Measurements from ENCODE around the gene SNX9. TPM values are rescaled to one million over a fixed set of nuclear protein-coding genes. Genes with fewer than 3 reads are reported as not detected.

The SNX9 gene
- total RNA-seq, 1 donor from 2014 or later = 67.3 TPM

DNA sequence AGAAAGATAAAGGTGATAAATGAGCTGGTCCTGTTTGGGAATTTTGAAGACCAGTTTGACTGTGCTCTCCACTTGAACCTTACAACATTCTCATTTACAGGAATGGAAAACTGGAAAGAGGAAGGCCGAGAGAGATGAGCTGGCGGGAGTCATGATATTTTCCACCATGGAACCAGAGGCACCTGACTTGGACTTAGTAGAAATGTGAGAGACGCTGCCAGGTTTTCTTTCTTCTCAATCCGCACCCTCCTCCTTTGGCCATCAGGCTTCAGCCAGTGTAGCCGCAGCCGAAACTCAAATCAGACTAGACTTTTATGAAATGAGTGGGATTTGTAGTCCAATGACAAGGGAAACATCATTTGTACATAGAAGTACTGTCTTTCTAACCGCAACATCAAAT lies 104.0 kb downstream of the SNX9 start:
- no peak for DNase-seq (ENCODE audit: low read depth)
- Histone ChIP-seq H3K36me3 (ENCODE audit: control insufficient read depth, insufficient read depth, low read length) (peaks cover 1% of the 10 kb centered on the region), H3K4me3 (ENCODE audit: low read depth, low read length) (no peak overlapping the region), H3K27me3 (ENCODE audit: control insufficient read depth, insufficient read depth, low read length) (no peaks in the 10 kb centered on the region)
- TF ChIP-seq, protein P1, sequence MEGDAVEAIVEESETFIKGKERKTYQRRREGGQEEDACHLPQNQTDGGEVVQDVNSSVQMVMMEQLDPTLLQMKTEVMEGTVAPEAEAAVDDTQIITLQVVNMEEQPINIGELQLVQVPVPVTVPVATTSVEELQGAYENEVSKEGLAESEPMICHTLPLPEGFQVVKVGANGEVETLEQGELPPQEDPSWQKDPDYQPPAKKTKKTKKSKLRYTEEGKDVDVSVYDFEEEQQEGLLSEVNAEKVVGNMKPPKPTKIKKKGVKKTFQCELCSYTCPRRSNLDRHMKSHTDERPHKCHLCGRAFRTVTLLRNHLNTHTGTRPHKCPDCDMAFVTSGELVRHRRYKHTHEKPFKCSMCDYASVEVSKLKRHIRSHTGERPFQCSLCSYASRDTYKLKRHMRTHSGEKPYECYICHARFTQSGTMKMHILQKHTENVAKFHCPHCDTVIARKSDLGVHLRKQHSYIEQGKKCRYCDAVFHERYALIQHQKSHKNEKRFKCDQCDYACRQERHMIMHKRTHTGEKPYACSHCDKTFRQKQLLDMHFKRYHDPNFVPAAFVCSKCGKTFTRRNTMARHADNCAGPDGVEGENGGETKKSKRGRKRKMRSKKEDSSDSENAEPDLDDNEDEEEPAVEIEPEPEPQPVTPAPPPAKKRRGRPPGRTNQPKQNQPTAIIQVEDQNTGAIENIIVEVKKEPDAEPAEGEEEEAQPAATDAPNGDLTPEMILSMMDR (IDR thresholded peaks at IDR 0.05; ENCODE audit: insufficient read depth, low read length, poor library complexity, severe bottlenecking) = no peak

DNA sequence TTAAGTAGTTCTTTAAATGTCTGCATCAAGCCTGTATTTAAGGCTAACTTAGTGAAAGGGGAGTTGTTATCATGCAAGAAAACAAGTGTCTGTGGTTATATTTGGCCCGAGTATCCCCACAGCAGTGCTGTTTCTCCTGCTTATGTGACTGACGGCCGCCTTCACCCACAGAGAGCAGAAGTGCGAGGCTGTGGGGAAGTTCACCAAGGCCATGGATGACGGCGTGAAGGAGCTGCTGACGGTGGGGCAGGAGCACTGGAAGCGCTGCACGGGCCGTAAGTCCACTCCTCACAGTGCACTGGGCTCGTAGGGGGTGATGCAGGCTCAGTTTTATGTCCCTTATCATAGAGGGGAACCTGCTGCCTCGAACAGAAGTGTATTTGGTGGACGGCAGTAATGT lies 105.4 kb downstream of the SNX9 start:
- TF ChIP-seq, protein P1 (IDR thresholded peaks at IDR 0.05; ENCODE audit: insufficient read depth, low read length, poor library complexity, severe bottlenecking) = no peak
- DNase-seq (ENCODE audit: low read depth) = no peak
- no peak overlapping the region for H3K4me3 ChIP-seq (ENCODE audit: low read depth, low read length)
- peaks cover 1% of the 10 kb centered on the region for H3K36me3 ChIP-seq (ENCODE audit: control insufficient read depth, insufficient read depth, low read length)
- no peaks in the 10 kb centered on the region for H3K27me3 ChIP-seq (ENCODE audit: control insufficient read depth, insufficient read depth, low read length)

DNA sequence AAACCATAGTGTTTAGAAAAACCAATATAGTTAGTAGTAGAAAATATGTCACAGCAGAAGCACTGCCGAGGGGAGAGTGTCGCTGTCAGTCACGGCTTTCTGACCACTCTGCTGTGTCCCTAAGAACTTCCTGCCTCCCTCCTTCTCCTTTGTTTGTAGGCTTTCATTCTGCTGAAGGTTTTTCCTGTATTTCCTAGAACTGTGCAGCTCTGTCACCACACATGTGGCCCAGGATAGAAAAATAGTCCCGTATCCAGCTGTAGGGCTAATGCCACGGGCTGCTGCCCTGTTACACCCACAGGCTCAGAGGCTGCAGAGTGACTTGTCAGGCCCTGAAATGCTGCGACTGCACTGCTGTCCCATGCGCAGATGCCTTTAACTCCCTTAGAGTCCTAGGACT lies 106.0 kb downstream of the SNX9 start:
- TF ChIP-seq, protein P1 (IDR thresholded peaks at IDR 0.05; ENCODE audit: insufficient read depth, low read length, poor library complexity, severe bottlenecking) = no peak
- H3K4me3 ChIP-seq (ENCODE audit: low read depth, low read length) = no peak overlapping the region
- no peaks in the 10 kb centered on the region for H3K27me3 ChIP-seq (ENCODE audit: control insufficient read depth, insufficient read depth, low read length)
- no peak for DNase-seq (ENCODE audit: low read depth)
- H3K36me3 ChIP-seq (ENCODE audit: control insufficient read depth, insufficient read depth, low read length) = peaks cover 1% of the 10 kb centered on the region

DNA sequence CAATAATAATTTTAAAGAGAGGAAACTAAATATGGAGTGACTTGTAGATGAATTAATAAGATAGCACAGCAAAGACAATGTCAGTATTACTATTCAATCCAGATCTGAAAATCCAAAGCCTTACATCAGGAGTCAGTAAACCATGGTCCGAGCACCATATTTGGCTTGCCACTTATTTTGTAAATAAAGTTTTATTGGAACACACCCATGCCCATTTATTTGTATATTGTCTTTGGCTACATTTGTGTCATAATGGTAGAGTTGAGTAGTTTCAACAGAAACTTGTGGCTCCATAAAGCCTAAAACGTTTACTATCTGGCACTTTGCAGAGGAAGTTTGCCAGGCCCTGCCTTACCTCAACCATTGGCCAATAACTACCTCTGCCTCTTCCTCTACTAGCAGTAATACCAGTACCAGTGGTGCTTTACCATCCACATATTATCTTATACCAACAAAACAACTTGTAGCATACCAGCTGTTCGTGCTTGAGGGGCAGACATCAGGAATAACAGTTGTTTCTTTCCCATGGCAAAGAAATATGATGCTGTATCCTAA lies 106.8 kb downstream of the SNX9 start:
- DNase-seq (ENCODE audit: low read depth) = no peak
- no peak overlapping the region for H3K4me3 ChIP-seq (ENCODE audit: low read depth, low read length)
- H3K27me3 ChIP-seq (ENCODE audit: control insufficient read depth, insufficient read depth, low read length) = no peaks in the 10 kb centered on the region
- TF ChIP-seq, protein P1 (IDR thresholded peaks at IDR 0.05; ENCODE audit: insufficient read depth, low read length, poor library complexity, severe bottlenecking) = no peak
- peaks cover 1% of the 10 kb centered on the region for H3K36me3 ChIP-seq (ENCODE audit: control insufficient read depth, insufficient read depth, low read length)

DNA sequence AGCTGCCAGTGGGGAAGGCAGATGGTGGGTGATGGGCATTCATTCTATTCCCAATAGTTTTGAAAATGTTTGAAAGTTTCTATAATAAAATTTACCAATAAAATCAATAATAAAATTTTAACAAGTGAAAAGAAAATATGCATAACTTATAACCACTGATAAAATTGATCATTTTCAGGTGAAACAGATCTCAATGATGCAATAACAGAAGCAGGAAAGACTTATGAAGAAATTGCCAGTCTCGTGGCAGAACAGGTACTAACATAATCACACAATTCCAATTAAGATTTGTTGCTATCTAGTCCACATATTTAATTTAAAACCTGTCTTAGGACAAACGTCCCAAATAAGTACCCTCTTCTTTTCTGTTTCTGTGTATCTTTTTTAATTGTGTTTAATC lies 112.7 kb downstream of the SNX9 start:
- TF ChIP-seq, protein P1 (IDR thresholded peaks at IDR 0.05; ENCODE audit: insufficient read depth, low read length, poor library complexity, severe bottlenecking) = no peak
- DNase-seq (ENCODE audit: low read depth) = no peak
- H3K4me3 ChIP-seq (ENCODE audit: low read depth, low read length) = no peak overlapping the region
- peaks cover 2% of the 10 kb centered on the region for H3K36me3 ChIP-seq (ENCODE audit: control insufficient read depth, insufficient read depth, low read length)
- no peaks in the 10 kb centered on the region for H3K27me3 ChIP-seq (ENCODE audit: control insufficient read depth, insufficient read depth, low read length)

DNA sequence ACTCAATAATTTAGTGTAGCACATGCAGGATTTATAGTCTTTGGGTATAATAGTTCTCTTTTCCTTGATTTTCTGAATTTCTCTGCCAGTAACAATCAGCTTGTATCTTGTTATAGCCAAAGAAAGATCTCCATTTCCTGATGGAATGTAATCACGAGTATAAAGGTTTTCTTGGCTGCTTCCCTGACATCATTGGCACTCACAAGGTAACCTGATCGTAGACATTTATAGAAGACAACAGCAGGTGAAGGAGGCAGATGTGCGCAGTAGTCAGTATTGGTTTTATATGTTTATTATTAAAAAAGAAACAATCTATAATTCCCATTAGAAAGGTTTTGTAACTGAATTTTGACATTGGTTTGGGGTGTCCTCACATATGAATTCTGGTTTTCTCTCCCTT lies 114.3 kb downstream of the SNX9 start:
- Histone ChIP-seq H3K36me3 (ENCODE audit: control insufficient read depth, insufficient read depth, low read length) (peaks cover 4% of the 10 kb centered on the region), H3K4me3 (ENCODE audit: low read depth, low read length) (no peak overlapping the region)
- TF ChIP-seq, protein P1 (IDR thresholded peaks at IDR 0.05; ENCODE audit: insufficient read depth, low read length, poor library complexity, severe bottlenecking) = no peak

More for the DNA sequence above, 114.3 kb downstream of the SNX9 start:
- H3K27me3 ChIP-seq (ENCODE audit: control insufficient read depth, insufficient read depth, low read length) = no peaks in the 10 kb centered on the region
- DNase-seq (ENCODE audit: low read depth) = no peak
